ENCODE data around the gene CD163L1.
"Not testable (repeated sequence)": the region's sequence is repeated elsewhere in the genome, so short reads cannot be mapped to it uniquely, and the experiment has no call there.

Gene CD163L1

DNA sequence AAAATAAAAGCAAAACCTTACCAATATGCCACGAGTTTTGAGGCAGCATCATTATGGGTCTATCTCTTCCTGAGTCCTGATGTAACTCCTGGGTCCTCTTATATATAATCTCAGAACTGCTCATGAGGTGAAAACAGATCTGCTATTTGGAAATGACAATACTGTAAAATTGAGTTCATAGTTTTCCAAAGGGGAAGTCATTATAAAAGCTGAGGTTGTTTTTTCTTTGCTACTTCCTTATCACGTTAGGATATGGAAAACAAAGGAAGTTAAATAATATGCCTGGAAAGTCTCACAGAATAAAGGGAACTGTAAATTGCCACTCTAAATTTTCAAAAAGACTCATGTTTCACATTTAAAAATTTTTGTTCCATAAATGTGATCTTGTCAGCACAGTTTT, at the start of gene CD163L1:
CD163L1 (minus strand) TSS at position 78 of the 400 bp plus-strand sequence; CDS start at position 52, 26 bp downstream.
- DNase-seq: no peak

DNA sequence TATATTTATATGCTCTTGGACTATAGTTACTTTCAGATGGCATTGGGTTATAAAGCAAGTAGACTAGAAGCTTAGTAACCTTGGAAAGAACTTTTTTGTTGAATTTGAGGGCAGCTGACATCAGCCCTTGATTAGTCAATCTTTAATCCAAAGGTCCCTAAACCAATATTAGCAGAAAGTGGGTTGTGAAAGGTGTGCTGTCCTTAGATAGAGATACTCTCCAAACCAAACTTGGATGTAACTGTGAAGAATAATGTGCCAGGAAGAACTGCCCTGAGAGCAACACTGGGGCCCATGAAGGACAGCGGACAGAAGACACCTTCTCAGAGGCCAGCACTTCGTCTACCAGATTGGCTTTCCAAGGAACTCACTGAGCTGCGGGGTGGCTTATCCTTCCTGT, 49.1 kb upstream of the CD163L1 start:
- no peak for DNase-seq

DNA sequence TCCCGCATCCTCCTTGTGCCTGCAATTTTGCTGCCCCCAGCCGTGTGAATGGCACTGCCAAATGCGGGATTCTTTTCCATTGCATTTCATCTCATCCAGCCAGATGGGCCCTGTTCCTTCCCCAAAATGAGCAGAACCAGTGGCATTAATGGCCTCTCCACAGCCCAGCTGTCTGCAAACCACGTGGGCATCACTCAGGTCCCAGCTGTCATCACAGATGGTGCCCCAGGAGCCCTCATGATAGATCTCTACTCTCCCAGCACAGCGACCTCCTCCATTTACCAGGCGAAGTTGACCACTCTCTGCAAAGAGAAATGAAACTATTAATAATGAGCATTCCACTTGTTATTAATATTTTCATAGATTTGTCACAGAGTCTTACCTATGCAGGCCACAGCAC, 42.6 kb upstream of the CD163L1 start:
- no peak for DNase-seq

DNA sequence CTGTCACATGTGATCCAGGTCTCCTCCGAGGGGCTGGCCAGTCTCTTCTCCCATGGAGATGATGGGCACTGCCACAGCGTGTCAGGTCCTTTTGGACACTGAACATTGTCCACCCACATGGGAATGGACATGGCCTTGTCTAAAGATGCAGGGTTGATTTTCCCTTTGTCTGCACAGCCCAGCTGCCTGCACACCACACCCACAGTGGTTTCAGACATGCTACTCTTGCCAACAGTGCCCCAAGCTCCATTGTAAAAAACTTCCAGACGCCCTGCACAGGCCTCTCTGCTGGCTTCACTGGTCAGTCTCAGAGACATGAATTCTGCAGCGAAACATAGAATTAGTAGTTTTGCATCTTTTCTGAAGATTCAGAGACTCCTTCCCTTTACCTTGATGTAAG, 41.1 kb upstream of the CD163L1 start:
- DNase-seq: no peak

DNA sequence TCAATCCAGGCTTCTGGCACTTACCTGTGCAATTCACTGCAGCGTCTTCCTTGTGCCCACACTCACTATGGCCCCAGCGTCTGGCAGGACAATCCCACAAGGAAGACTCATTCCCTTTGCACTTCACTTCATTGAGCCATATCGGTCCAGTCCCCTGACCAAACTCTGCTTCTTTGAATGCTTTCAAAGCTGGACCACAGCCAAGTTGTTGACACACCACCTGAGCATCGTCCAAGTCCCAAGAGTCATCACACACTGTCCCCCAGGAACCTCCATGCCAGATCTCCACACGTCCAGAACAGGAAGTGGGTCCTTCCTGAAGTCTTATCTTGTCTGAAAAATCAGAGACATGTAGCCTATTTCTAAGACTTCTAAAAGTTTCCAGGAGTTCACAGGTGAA, 39.4 kb upstream of the CD163L1 start:
- DNase-seq: no peak

DNA sequence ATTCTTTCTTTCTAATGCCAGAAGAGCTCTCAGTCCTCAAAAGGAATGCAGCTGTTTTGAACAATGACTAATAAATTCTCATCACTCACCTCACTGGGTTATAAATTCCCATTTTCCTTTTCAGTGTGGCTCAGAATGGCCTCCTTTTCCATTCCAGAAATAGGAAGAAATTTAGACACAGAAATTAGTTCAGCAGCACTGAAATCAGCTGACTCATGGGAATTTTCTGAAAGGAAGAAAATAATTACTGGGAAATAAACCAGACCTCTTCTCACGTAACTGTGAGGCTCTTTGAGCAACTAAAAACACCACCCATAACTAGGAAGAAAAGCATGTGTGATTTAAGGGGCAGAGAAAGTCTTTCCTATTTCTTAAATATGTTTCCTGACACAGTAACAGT, 35.8 kb upstream of the CD163L1 start:
- no peak for DNase-seq

DNA sequence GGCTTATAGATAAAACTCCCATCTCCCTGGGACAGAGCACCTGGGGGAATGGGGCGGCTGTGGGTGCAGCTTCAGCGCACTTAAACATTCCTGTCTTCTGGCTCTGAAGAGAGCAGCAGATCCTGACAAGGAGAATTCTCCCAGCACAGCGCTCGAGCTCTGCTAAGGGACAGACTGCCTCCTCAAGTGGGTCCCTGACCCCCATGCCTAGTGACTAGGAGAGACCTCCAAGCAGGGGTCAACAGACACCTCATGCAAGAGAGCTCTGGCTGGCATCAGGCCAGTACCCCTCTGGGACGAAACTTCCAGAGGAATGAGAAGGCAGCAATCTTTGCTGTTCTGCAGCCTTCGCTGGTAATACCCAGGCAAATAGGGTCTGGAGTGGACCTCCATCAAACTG, 28.1 kb upstream of the CD163L1 start:
- DNase-seq: no peak

DNA sequence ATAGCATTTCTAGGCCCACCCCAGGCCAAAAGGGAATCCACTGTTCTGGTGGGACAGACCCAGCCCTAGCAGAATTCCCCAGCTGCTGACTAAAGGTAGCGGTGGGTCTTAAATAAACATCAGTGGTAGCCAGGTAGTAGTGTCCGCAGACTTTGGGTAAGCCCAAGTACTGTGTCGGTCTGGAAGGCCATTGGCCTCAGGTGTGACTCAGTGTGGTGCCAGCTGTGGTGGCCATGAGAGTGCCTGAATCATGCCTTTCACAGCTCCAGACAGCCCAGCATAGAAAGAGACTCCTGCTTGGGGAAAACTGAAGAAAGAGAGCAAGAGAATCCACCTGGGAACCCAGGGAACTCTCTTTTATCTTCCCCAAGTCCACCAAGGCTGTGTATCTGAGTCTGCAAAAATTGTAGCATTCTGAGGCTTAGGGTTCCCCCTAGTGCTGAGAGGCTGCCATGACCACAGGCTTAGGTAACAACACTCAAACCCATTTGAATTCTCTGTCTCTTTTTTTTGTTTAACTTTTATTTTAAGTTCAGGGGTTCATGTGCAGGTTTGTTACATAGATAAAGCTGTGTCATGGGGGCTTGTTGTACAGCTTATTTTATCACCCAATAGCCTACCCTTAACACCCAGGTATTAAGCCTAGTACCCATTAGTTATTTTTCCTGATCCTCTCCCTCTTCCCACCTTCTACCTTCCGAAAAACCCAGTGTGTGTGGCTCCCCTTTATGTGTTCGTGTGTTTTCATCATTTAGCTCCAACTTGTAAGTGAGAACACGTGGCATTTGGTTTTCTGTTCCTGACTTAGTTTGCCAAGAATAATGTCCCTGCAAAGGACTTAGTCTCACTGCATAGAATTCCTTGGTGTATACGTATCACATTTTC, 16.7 kb upstream of the CD163L1 start:
- DNase-seq: peak; percentile 41

DNA sequence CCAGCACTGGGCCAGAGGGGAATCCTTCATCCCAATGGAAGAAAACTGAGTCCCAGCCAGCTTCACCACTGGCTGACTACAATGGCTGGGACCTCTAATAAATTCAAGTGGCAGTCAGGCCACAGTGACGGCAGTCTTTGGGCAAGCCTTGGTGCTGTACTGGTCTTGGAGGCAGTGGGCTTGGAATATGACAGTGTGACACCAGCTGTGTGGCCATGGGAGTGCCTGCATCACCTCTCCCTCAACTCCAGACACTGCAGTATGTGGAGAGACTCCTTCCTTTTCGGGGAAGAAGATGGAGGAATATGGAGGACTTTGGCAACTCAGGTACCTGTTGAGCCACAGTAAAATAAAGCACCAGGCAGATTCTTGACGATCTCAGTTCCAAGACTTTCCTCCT, 16.0 kb upstream of the CD163L1 start:
- DNase-seq: no peak

DNA sequence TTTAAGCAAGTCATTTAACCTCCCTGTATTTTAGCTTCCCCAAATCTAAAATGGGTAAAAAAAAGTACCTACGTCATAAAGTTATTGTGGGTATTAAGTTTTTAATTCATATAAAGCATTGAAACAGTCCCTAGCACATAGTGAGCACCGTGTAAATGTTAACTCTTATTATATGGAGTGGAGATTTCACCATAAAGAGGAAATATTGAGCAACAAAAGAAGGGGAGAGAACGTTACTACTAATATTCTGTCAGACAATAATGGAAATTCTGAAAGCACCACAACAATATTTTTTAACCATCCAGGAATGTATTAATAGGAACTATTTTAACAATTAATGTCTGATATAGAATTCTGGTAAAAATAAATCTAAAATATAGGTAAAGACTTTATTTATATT, 7.8 kb upstream of the CD163L1 start:
- DNase-seq: no peak

DNA sequence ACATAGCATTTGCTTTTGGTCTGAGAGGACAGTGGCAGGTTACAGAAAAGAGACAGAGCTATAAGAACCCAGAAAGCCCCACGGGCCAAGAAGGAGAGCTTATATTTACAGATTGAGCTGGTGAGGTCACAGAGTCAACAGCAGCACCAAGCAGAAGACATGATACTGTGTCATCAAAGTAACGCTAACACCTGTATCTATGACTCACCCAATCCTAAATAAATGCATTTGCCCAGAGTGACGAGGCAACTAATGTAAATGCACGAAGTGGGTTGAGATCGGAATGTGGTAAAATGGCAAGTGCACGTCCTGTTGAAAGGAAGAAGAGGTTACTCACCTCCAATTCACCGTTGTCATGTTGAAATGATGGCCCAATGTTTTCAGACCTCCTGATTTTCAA, 6.7 kb upstream of the CD163L1 start:
- DNase-seq: no peak

DNA sequence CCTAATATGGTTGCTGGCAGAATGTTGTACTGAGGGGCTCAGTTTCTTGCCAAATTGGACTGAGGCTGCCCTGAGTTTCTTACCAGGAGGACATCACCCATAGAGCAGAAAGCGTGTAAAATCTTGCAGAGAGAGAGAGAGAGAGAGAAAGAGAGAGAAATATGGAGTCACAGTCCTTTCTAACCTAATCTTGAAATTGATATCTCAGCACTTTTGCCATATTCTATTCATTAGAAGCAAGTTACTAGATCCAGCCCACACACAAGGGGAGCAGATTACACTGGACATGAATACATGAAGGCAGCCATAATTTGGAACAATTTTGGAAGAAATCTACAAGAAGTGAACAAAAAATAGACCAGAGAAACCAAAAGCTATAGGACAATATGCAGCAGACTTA, 4.1 kb upstream of the CD163L1 start:
- no peak for DNase-seq

DNA sequence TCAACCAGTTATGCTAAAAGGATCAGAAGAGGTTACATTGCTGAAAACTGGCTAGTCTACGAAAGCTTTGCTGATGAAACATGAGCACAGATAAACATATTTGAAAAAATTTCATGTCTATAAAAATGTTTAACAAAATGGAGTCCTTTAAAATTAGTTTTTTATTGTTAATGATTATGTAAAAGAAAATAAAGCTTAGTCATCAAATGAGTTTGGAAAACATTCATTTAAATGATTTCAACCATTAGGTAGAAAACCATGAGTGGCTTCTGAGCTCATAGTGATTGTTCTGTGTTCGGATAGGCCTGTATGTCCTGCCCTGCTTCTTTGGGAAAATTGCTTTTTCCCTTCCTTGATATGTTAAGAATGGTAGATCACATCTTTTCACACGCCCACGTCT, 584 bp upstream of the CD163L1 start:
- no peak for DNase-seq

DNA sequence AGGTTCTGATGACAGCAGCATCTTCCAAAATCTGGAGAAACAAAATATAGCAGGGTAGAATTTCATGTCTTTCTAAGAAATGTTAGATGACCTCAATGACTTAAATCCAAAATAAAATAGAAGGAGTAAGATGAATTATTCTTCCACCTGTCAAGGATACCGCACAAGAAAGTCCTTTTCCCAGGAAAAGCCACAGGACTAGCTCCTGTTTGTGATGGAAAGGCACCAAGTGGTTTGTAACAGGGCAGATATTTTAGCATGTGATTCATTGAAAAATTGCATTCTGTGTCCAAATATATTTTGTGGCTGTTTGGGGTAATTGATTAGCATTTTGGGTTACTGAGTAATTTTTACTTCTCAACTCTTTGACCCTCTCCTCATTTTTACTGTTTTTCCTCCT, 2.7 kb downstream of the CD163L1 start:
- no peak for DNase-seq

DNA sequence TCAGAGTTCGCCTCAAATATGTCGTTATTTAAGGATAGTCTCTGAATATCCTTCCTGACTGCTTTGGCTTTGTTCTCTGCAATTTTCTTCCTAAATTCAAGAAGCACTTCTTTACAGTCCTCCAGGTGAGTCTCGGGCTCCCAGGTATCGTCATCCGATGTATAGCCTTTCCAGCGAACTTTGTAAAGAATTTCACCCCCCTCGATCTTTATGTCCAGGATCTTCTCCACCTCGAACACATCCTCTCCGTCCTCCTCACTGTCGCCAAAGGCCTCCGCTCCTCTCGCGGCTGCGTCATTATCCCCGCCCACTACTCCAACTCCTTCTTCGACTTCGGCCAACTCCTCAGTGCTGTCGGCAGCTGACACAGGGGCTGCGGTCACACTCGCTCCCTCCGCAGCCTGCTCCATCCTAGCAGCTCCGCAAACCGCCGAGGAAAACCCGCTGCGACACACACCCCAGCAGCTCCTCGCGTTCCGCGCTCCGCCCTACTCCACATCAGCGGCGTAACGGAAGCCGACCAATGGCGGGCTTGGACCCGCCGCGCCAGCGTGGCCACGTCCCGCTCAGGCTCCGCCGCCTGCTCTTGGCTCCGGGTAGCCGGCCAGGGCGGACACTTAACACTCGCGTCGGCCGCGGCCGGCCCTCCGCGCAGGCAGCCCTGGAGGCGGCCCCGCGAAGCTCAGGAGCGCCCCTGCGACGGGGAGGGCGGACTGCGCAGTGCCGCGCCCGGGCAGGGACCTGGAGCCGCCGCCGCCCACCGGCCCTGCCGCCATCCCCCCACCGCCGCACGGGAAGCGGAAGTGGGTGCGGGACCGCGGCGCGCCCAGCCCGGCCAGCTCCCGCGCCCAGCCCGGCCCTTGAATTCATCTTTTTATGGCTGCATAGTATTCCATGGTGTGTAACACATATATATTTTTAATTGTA, 4.1 kb downstream of the CD163L1 start:
- DNase-seq: no peak

DNA sequence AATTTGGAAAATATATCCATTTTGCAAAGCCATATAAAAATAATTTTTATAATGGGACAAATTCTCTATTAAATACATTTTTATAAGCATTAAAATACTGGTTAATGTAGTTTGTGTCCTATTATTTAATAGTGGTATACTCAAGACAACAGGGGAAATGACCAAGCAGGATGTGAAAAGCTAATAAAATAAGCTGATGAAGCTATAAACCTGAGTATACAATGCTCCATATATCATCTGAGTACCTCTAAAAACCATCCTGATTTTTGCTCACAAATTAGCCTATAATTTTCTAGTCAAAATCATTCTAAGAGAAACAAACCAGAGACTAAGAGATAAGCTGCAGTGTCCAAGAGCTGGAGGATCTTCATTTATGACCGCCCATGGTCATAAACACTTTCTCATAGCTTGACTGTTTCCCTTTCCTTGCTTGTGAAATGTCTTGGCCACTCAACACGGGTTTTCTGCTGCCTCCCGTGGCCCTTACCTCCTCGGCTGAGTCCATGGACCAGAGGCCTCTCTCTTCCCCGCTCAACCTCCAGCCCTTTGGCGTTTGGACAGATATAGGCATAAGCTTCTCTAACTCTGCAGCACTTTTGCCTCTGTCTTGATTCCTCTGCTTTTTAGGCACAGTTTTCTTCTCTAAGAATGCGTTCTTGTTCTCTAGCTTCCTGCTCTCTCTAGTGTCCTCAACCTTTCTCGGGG, 5.5 kb downstream of the CD163L1 start:
- DNase-seq: not testable (repeated sequence)

DNA sequence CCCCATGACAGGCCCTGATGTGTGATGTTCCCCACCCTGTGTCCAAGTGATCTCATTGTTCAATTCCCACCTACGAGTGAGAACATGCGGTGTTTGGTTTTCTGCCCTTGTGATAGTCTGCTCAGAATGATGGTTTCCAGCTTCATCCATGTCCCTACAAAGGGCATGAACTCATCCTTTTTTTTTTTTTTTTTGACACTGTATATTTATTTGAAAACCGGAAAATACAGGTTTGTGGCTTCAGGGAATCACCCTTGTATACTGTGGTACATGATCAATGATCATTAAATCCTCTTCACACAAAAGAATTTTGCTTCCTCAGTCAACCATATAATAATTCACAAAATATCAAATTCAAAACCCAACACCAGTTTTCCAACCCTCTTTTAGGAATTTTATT, 6.5 kb downstream of the CD163L1 start:
- not testable (repeated sequence) for DNase-seq

DNA sequence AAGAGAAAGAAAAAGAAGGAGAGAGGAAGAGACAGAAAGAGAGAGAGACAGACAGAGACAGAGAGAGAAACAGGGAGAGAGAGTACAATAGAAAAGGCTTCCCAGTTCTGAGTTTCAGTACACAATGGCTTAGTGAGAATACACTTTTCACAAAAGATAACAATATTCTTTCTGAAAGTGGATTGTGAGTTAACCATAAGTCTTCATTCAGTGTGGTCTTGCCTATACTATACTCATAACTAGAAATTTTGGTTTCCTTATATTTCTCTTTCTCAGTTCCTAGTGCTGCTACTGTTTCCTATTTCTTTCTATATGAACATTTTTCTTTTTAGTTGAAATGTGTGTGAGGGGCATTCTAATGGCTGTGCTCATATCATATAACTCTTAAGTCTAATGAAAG, 9.3 kb downstream of the CD163L1 start:
- no peak for DNase-seq

DNA sequence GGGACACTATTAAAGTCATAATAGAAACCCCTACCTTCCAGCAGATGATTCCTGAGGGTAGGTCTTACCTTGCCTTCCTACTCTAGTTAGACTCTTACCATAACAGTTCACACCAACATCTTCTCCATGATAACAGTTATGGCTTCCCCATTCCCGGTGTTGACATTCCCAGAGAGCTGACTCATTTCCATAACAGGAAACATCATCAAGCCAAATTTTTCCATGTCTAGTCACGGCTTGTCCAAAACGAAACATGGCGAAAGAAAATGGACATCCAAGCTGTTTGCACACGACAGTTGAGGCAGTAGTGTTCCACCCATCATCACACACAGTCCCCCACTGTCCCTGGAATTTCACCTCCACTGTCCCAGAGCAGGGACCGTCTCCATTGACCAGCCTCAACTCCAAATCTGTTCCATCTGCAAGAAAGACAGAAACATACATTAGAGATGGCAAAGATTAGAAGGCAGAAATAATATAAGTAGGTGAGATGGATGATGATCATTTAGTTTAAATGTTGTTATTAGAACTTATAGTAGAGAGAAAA, 10.6 kb downstream of the CD163L1 start:
- DNase-seq: no peak

DNA sequence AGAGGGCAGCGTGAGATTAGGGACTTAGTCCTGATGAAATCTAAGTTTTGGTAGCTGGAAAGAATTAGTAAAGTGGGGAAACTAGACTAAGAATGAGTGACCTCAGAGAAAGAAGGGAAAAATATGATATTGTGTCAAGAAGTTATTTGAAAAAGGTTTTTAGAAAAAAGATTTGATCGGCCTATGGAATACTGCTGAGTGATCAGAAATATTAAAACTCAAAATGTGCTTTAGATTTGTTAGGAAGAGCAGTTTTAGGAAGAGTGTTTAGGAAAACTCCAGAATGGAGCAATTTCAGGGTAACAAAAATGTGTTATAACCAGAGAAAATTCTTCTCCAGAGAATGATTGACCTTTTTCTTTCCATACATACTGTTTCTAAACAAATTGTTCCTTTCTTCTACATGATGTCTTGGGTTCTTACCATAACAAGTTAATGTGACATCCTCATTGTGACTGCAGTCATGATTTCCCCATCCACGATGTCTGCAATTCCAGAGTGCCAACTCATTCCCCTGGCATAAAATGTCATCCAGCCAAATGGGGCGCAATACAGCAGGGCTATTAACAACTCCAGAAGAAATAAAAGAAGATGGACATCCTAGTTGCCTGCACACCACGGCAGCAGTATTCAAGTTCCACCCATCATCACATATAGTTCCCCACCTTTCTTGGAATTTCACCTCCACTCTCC, 11.8 kb downstream of the CD163L1 start:
- DNase-seq: no peak

DNA sequence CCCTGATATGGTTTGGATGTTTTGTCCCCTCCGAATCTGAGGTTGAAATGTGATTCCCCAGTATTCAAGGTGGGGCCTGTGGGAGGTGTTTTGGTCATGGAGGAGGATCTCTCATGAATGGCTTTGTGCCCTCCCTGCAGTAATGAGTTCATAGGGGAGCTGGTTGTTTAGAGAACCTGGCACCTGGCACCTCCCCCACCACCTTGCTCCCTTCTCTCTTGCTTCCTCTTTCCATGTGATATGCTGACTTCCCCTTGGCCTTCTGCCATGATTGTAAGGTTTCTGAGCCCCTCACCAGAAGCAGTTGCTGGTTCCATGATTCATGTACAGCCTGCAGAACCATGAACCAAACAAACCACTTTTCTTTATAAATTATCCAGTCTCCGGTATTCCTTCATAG, 32.6 kb downstream of the CD163L1 start:
- no peak for DNase-seq

DNA sequence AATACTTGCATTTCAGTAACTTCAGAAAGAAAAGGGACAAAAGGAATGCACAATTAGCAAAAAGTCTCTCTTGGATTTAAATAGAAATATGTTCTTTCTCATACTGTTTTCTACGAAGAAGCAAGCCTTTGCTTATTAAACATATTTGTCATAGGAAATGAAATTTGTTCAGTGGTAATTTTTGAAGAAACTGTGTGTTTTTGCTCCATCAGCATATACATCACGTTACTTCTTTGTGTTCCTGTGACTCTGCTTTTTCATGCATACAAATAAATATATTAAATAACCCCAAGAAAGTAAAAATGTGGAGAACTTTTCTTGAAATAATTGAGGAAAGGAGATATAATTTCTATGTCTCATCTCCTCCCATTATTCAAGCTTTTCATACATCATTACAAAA, 39.7 kb downstream of the CD163L1 start:
- no peak for DNase-seq

Data from NCI-H1105 (cell line).